Right lobe of liver (tissue), 6 donors: ENCODE measurements around the gene POMGNT1. TPM values are rescaled to one million over a fixed set of nuclear protein-coding genes. Genes with fewer than 3 reads are reported as not detected.
A peak's percentile ranks its signal among the peaks of the same experiment; 100 is the strongest.

Experiments used
- ATAC-seq, 4 donors: fragments of 200-7000 bp; cut with Tn5 transposase; one replicate each; pipeline ENCODE4 v1.9.1; 2020; ENCODE audit warnings: mild to moderate bottlenecking in 4 of 4, moderate library complexity in 4 of 4
- DNase-seq, 3 donors: peaks; one replicate each; pipeline ENCODE4 v3.0.0-alpha.2; 2020
- H3K27ac ChIP-seq, 3 donors: fragments of 200-600 bp; one replicate each; pipeline ENCODE4 v1.8.0; 2022
- H3K27me3 ChIP-seq, 2 donors: fragments of 200-600 bp; one replicate each; pipeline ENCODE4 v1.8.0; 2022
- H3K36me3 ChIP-seq, 4 donors: fragments of 200-600 bp; sonication (generic) in 1 of 4; one replicate each; pipeline versions ENCODE4 v1.5.1 to v1.8.0; 2017 to 2022; ENCODE audit warnings: control low read depth in 1 of 4
- H3K4me1 ChIP-seq, 4 donors: fragments of 200-600 bp; sonication (generic) in 1 of 4; one replicate each; pipeline versions ENCODE4 v1.5.1 to v1.8.0; 2017 to 2022; ENCODE audit warnings: control low read depth in 1 of 4
- H3K4me3 ChIP-seq, 3 donors: fragments of 200-600 bp; one replicate each; pipeline ENCODE4 v1.8.0; 2022
- H3K9me3 ChIP-seq, 4 donors: fragments of 200-600 bp; sonication (generic) in 1 of 4; one replicate each; pipeline versions ENCODE4 v1.5.1 to v1.8.0; 2017 to 2022; ENCODE audit warnings: control low read depth in 1 of 4
- POLR2A ChIP-seq: fragments of 450-650 bp; IDR thresholded peaks from one replicate; pipeline ENCODE4 v1.6.1; 2017; ENCODE audit warnings: antibody characterized with exemption, mild to moderate bottlenecking
- WGBS: methylation state at CpG from one replicate; pipeline ENCODE4 v1.1.6; 2018; ENCODE audit warnings: low coverage, low lambda C conversion rate; ENCODE audit not compliant: insufficient coverage; ENCODE audit errors: missing lambda C conversion rate; 5-methylcytosine and 5-hydroxymethylcytosine counted together
- intact Hi-C, 2 donors: fragments of 100-400 bp; cut with DNase I; formaldehyde crosslinking; loops; one replicate each; pipeline versions ENCODE4 v1.11.2 to v1.14.1; 2022
- total RNA-seq, 6 experiments: library from RNA; depleted of rRNA in 2 of 6; stranded (reverse); fragments of >200 nt in 2 of 6; fragmentation: NEBNext Ultra II Directional in 3 of 6; extraction: Animal tissue kit (Norgen Biotek cat#: 25700) in 3 of 6; gene quantifications; one replicate each; pipeline versions ENCODE4 v1.1.0 to v1.2.4, GENCODE V29; 2016 to 2023
- TF ChIP-seq, protein P1 (sequence below), 4 donors: fragments of 200-600 bp in 3 of 4; fragments of 450-650 bp in 1 of 4; IDR thresholded peaks; one replicate each; pipeline versions ENCODE4 v1.5.1 to v1.8.0; 2016 to 2022; ENCODE audit warnings: antibody characterized with exemption in 4 of 4, mild to moderate bottlenecking in 2 of 4
- donor health status: DM: no; HTN: yes; CAD: no.
- donor health status: DM: no; HTN: no; CAD: no.
- donor health status: DM: no; HTN: no; CAD: no.
- donor health status: DM: no; HTN: yes; CAD: no.
- donor health status: DM: no; HTN: yes; CAD: no.

POMGNT1 gene
- total RNA-seq, 6 experiments from 2014 or later = 26.9 to 47.4 (median 38.8) TPM

GRCh38 chr1:46181343-46182260, 16.6 kb downstream of the POMGNT1 start:
- intact Hi-C loops = loop anchor here (5.0 kb wide), 1 partner anchor 144 kb away; no protein-coding TSS in a partner anchor
- WGBS = 60% methylated on average over 9 of the region's 10 CpGs

DNA sequence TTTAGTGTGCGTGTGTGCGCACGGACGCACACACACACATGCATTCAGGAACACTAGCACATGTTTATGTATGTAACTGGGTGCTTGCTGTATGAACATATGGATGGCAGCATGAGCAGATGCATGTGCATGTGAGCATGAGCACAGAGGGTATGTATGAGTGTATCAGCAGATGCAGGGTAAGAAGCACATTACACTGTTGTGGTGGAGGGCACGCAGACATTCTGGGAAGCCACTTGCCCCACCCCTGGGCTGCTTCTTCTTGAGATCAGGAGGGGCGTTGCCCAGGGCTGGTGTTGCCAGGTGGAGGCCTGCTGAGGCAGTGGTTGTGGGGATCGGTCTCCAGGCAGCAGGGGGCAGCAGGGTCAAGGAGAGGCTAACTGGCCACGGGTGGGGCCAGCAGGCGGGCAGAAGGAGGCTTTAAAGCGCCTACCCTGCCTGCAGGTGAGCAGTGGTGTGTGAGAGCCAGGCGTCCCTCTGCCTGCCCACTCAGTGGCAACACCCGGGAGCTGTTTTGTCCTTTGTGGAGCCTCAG, 18.1 kb downstream of the POMGNT1 start:
- H3K27ac ChIP-seq = no peak overlapping the region
- intact Hi-C loops = loop anchor here (5.0 kb wide), 1 partner anchor 143 kb away; no protein-coding TSS in a partner anchor
- DNase-seq = peak in 1 of 3 donors; percentile 44
- H3K9me3 ChIP-seq = no peaks in the 10 kb centered on the region
- H3K4me3 ChIP-seq = no peak overlapping the region
- 48% methylated on average over 11 of the region's 12 CpGs for WGBS
- no peaks in the 10 kb centered on the region for H3K36me3 ChIP-seq
- H3K27me3 ChIP-seq = no peaks in the 10 kb centered on the region
- TF ChIP-seq POLR2A = no peak
- TF ChIP-seq, protein P1, sequence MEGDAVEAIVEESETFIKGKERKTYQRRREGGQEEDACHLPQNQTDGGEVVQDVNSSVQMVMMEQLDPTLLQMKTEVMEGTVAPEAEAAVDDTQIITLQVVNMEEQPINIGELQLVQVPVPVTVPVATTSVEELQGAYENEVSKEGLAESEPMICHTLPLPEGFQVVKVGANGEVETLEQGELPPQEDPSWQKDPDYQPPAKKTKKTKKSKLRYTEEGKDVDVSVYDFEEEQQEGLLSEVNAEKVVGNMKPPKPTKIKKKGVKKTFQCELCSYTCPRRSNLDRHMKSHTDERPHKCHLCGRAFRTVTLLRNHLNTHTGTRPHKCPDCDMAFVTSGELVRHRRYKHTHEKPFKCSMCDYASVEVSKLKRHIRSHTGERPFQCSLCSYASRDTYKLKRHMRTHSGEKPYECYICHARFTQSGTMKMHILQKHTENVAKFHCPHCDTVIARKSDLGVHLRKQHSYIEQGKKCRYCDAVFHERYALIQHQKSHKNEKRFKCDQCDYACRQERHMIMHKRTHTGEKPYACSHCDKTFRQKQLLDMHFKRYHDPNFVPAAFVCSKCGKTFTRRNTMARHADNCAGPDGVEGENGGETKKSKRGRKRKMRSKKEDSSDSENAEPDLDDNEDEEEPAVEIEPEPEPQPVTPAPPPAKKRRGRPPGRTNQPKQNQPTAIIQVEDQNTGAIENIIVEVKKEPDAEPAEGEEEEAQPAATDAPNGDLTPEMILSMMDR (IDR thresholded peaks at IDR 0.05) = peak in 2 of 4 donors; percentile 18 to 20
- H3K4me1 ChIP-seq = peaks cover 0 to 19% (median 5%) of the 10 kb centered on the region in 4 donors
- peak in 2 of 4 donors; percentile 9 to 23 for ATAC-seq

More at GRCh38 chr1:46181343-46182260, 16.6 kb downstream of the POMGNT1 start:
- Histone ChIP-seq H3K4me3 (no peak overlapping the region), H3K9me3 (no peaks in the 10 kb centered on the region), H3K27ac (no peak overlapping the region), H3K27me3 (no peaks in the 10 kb centered on the region), H3K36me3 (no peaks in the 10 kb centered on the region), H3K4me1 (peaks cover 0 to 19% (median 5%) of the 10 kb centered on the region in 4 donors)
- no peak for DNase-seq
- no peak for TF ChIP-seq POLR2A
- TF ChIP-seq, protein P1 (IDR thresholded peaks at IDR 0.05) = no peak
- ATAC-seq = no peak

DNA sequence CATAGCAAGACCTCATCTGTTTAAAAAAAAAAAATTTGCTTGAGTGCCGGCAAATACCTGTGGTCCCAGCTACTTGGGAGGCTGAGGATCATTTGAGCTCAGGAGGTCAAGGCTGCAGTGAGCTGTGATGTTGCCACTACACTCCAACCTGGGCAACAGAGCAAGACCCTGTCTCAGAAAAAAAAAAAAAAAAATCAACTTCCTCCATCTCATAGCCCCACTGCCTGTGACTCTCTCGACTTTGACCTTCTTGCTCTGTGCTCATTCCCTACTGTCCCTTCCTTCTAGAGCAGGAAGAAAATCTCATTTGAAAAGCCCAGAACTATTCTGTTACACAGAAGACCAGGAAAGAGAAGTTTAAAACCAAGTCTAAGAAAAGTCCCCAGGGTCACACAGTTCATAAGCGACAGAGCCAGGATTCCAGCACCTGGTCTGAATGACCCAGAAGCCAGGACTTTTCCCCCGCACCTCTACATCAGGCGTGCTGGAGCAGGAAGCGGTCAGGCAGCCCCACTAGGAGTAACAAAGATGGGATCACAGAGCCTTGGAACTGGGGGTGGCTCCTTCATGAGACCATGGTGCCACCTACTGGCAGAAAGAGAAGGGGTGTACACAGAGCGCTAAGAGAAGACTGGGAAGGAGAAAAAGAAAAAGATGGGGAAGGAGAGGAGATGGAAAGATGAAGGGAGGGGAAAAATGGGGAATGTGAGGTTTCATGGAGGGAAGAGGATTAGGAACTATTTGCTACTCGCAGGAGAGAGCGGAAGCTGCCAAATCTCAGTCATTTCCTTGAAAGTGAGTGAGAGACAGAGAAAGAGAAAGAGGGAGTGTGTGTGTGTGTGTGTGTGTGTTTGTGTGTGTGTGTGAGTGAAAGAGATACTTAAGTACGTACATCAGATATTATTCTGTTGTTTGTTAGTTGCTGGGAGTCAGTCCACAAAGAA, 18.8 kb downstream of the POMGNT1 start:
- Histone ChIP-seq H3K4me3 (no peak overlapping the region), H3K36me3 (no peaks in the 10 kb centered on the region), H3K9me3 (no peaks in the 10 kb centered on the region), H3K27me3 (no peaks in the 10 kb centered on the region), H3K27ac (no peak overlapping the region), H3K4me1 (peaks cover 0 to 19% (median 5%) of the 10 kb centered on the region in 4 donors)
- DNase-seq (peak in 2 of 3 donors; percentile 71 to 79), ATAC-seq (peak; percentile 73 to 81 (median 77))
- WGBS = 12% methylated on average over 10 of the region's 10 CpGs
- intact Hi-C loops = loop anchor here (5.0 kb wide), 1 partner anchor 142 kb away; no protein-coding TSS in a partner anchor
- TF ChIP-seq POLR2A = no peak
- TF ChIP-seq, protein P1 (IDR thresholded peaks at IDR 0.05) = peak; percentile 88 to 92 (median 90)

- H3K9me3 ChIP-seq = no peaks in the 10 kb centered on the region
- no peak within 1 kb of the TSS for H3K27ac ChIP-seq
- intact Hi-C loops = no loop called here
- 70% methylated on average over 3 of the region's 13 CpGs for WGBS
- DNase-seq = no peak
- H3K27me3 ChIP-seq = no peaks in the 10 kb centered on the region
- no peak for ATAC-seq
- no peak within 1 kb of the TSS for H3K4me3 ChIP-seq
- no peaks in the 10 kb centered on the region for H3K4me1 ChIP-seq
- no peak for TF ChIP-seq POLR2A
- TF ChIP-seq, protein P1 (IDR thresholded peaks at IDR 0.05) = no peak
- H3K36me3 ChIP-seq = no peaks in the 10 kb centered on the region
These were observed 21.9 kb downstream of the POMGNT1 start, which contains the start of gene P3R3URF for GRCh38 chr1:46176211-46176865. P3R3URF (minus strand) TSS chr1:46176488; CDS start chr1:46176471, 17 bp downstream.
